Lower lobe of right lung (tissue), 2 donors: ENCODE results near the gene SLC7A14. TPM values are rescaled to one million over a fixed set of nuclear protein-coding genes. Genes with fewer than 3 reads are reported as not detected.

Experiments used
- ATAC-seq, 2 donors: fragments of 200-7000 bp; cut with Tn5 transposase; one replicate each; pipeline ENCODE4 v1.9.1; 2020 to 2022; ENCODE audit warnings: mild to moderate bottlenecking in 2 of 2, moderate library complexity in 2 of 2
- DNase-seq: peaks from one replicate; pipeline ENCODE4 v3.0.0-alpha.2; 2020
- H3K27ac ChIP-seq: fragments of 200-600 bp; one replicate; pipeline ENCODE4 v1.8.0; 2022
- H3K27me3 ChIP-seq: fragments of 200-600 bp; one replicate; pipeline ENCODE4 v1.8.0; 2022; ENCODE audit warnings: low read depth
- H3K36me3 ChIP-seq: fragments of 200-600 bp; one replicate; pipeline ENCODE4 v1.8.0; 2022; ENCODE audit warnings: mild to moderate bottlenecking
- H3K4me1 ChIP-seq: fragments of 200-600 bp; one replicate; pipeline ENCODE4 v1.8.0; 2022
- H3K4me3 ChIP-seq: fragments of 200-600 bp; one replicate; pipeline ENCODE4 v1.8.0; 2022; ENCODE audit warnings: mild to moderate bottlenecking
- H3K9me3 ChIP-seq: fragments of 200-600 bp; one replicate; pipeline ENCODE4 v1.8.0; 2022
- CTCF ChIP-seq: fragments of 200-600 bp; IDR thresholded peaks from one replicate; pipeline ENCODE4 v1.8.0; 2022; ENCODE audit warnings: antibody characterized with exemption, mild to moderate bottlenecking
- intact Hi-C: fragments of 100-400 bp; cut with DNase I; formaldehyde crosslinking; loops from one replicate; pipeline ENCODE4 v1.11.0; 2022
- total RNA-seq: library from RNA; stranded (reverse); fragmentation: NEBNext Ultra II Directional; extraction: Animal tissue kit (Norgen Biotek cat#: 25700); gene quantifications from one replicate; pipeline ENCODE4 v1.2.1, GENCODE V29; 2021
- donor health status: DM: no; HTN: yes; CAD: no; lungs with severe emphysema.

SLC7A14 gene
- total RNA-seq, 1 donor from 2014 or later = 0.06 TPM

- DNase-seq (no peak), ATAC-seq (no peak)
- Histone ChIP-seq H3K4me1 (no peaks in the 10 kb centered on the region), H3K36me3 (no peaks in the 10 kb centered on the region), H3K27ac (no peak overlapping the region), H3K9me3 (no peaks in the 10 kb centered on the region), H3K27me3 (no peaks in the 10 kb centered on the region), H3K4me3 (no peak overlapping the region)
- intact Hi-C loops = no loop called here
- TF ChIP-seq CTCF = no peak
Observed at GRCh38 chr3:170603770-170604510, 18.1 kb upstream of the SLC7A14 start.

GRCh38 chr3:170602556-170602955, 16.7 kb upstream of the SLC7A14 start:
- ATAC-seq (no peak), DNase-seq (no peak)
- no peaks in the 10 kb centered on the region for H3K4me1 ChIP-seq
- intact Hi-C loops = no loop called here
- H3K4me3 ChIP-seq = no peak overlapping the region
- TF ChIP-seq CTCF = no peak
- H3K9me3 ChIP-seq = no peaks in the 10 kb centered on the region
- H3K27me3 ChIP-seq = no peaks in the 10 kb centered on the region
- H3K36me3 ChIP-seq = no peaks in the 10 kb centered on the region
- no peak overlapping the region for H3K27ac ChIP-seq

- no peak for DNase-seq
- no peak overlapping the region for H3K27ac ChIP-seq
- no peak for ATAC-seq
Observed at GRCh38 chr3:170600005-170600624, 14.2 kb upstream of the SLC7A14 start.

GRCh38 chr3:170599091-170599490, 13.2 kb upstream of the SLC7A14 start:
- intact Hi-C loops = no loop called here
- TF ChIP-seq CTCF = no peak
- ATAC-seq = no peak

More at GRCh38 chr3:170600005-170600624, 14.2 kb upstream of the SLC7A14 start:
- no peak overlapping the region for H3K4me3 ChIP-seq
- intact Hi-C loops = no loop called here
- H3K27me3 ChIP-seq = no peaks in the 10 kb centered on the region
- no peaks in the 10 kb centered on the region for H3K9me3 ChIP-seq
- H3K36me3 ChIP-seq = no peaks in the 10 kb centered on the region
- no peaks in the 10 kb centered on the region for H3K4me1 ChIP-seq
- TF ChIP-seq CTCF = no peak

GRCh38 chr3:170598091-170598502, 12.2 kb upstream of the SLC7A14 start:
- no peak for ATAC-seq
- Histone ChIP-seq H3K27me3 (no peaks in the 10 kb centered on the region), H3K27ac (no peak overlapping the region), H3K4me3 (no peak overlapping the region), H3K36me3 (no peaks in the 10 kb centered on the region), H3K4me1 (no peaks in the 10 kb centered on the region), H3K9me3 (no peaks in the 10 kb centered on the region)
- TF ChIP-seq CTCF = no peak
- no peak for DNase-seq
- intact Hi-C loops = no loop called here

More at GRCh38 chr3:170599091-170599490, 13.2 kb upstream of the SLC7A14 start:
- H3K27ac ChIP-seq = no peak overlapping the region
- H3K27me3 ChIP-seq = no peaks in the 10 kb centered on the region
- H3K36me3 ChIP-seq = no peaks in the 10 kb centered on the region
- no peaks in the 10 kb centered on the region for H3K4me1 ChIP-seq
- H3K9me3 ChIP-seq = no peaks in the 10 kb centered on the region
- no peak overlapping the region for H3K4me3 ChIP-seq
- no peak for DNase-seq
